ENCODE data around the gene TUBB1.

TUBB1 gene

DNA sequence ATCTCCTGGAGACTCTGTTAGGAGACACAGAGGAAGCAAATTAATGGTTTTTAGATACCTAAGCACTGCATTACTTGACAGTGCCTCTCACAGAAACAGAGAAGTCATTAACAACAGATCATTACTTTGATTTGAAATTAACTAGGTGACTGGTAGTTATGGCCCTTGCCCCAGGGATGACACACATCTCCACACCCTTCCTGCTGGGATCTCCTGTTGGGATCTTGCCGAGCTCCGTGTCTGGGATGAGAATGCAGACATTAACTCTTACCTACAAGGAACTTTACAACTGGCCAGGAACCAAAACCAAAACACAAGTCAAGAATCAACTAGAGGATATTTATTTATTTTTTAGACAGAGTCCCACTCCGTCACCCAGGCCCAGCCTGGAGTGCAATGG lies 25.6 kb downstream of the TUBB1 start:
- no peak for DNase-seq

DNA sequence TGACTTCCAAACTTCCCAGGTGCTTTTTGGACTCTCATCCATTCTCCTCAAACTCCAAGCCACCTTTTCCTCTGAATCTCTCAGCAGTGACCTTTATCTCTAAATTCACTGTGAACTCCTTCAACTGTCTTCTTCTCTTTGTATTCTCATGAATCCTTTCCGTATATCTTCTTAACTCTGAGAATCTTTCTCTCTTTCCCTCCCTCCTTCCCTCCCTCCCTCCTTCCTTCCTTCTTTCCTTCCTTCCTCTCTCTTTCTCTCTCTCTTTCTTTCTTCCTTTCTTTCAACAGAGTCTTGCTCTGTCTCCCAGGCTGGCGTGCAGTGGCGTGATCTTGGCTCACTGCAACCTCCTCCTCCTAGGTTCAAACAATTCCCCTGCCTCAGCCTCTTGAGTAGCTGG lies 27.6 kb downstream of the TUBB1 start:
- no peak for DNase-seq

GRCh38 chr20:59047938-59048680 lies 28.9 kb downstream of the TUBB1 start:
- DNase-seq, result peak; percentile 75

- no peak for DNase-seq
Measured at GRCh38 chr20:59048681-59049030, 29.4 kb downstream of the TUBB1 start.

- no peak for DNase-seq
Measured at GRCh38 chr20:59050437-59050836, 31.2 kb downstream of the TUBB1 start.

GRCh38 chr20:59051666-59052185 lies 32.5 kb downstream of the TUBB1 start:
- no peak for DNase-seq

GRCh38 chr20:59055302-59055701 lies 36.1 kb downstream of the TUBB1 start:
- no peak for DNase-seq

GRCh38 chr20:59062081-59062480 lies 42.9 kb downstream of the TUBB1 start:
- no peak for DNase-seq

GRCh38 chr20:59063358-59064213 lies 44.4 kb downstream of the TUBB1 start:
- DNase-seq, result no peak

- no peak for DNase-seq
Measured at GRCh38 chr20:59064214-59064722, 45.0 kb downstream of the TUBB1 start.

GRCh38 chr20:59068534-59068933 lies 49.3 kb downstream of the TUBB1 start:
- DNase-seq, result no peak

GRCh38 chr20:59069026-59069425 lies 49.8 kb downstream of the TUBB1 start:
- DNase-seq, result no peak

DNA sequence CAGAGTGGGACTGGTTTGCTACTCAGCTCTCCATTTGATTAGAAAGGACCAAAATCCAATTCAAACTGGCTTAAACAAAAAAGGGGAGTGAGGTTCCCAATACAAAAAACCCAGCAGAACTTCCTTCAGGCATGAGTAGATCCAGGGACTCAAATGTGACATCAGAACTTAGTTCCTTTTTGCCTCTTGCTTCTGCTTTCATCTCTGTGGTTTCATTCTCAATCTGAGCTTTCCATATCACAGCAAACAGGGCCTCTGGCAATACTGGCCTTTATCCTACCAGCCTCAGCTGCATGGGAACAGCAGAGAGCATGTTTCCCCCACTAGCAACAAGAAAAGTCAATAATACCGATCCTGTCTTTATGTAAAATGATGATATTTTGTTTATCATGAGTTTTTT lies 52.0 kb downstream of the TUBB1 start:
- DNase-seq, result peak; percentile 24

GRCh38 chr20:59073582-59073981 lies 54.4 kb downstream of the TUBB1 start:
- DNase-seq, result no peak

DNA sequence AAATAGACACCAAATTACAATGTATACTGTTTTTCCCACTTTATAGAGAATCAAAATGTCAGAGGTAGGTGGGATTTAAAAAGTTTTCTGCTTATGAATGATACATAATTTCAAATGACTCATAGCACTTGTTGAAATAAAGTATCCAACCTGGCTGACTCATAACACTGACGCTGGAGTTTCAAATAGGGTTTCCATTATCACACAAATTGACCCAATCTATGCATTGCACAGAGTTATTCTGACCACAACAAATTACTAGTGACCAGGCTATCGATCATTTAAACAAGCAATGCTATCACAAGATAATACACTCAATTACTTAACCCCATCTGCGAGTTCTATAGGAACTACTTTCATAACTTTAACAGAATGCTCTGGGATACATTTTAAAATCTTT lies 55.2 kb downstream of the TUBB1 start:
- peak; percentile 70 for DNase-seq

DNA sequence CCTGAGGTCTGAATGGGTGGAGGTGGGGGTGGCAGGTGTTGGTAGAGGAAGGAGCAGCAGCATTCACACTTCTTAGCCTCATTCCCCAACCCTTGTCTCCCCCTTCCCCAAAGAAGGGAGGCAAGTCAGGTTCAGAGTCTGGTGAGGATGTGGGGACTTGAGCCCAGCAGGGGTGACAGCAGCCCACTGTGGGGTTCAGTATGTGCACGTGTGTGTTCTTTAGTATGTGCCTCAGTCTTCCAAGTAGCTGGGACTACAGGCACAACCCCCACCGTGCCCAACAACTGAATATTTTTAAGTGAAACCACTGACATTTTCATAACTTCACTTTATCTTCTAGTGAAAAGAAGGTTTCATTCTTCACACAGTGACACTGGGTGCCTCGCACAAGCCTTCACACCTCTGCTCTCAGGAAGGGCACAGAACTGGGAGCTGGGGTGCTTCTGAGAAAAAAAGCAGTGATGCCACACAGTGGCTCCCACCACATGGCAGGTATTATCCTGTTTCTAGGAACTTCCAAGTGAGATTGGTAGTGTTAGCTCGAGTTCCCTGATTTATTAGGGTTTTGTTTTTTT lies 56.8 kb downstream of the TUBB1 start:
- peak; percentile 40 for DNase-seq

Data from activated CD4-positive, alpha-beta T cell treated with anti-CD3 and anti-CD28 coated beads, Interleukin-2, amount 50 U/mL, for 16 hours (primary cell).